ENCODE data around the gene UQCC2. TPM values are rescaled to one million over a fixed set of nuclear protein-coding genes. Genes with fewer than 3 reads are reported as not detected.

The UQCC2 gene
- total RNA-seq, 1 experiment from 2014 or later, result 71.2 TPM

DNA sequence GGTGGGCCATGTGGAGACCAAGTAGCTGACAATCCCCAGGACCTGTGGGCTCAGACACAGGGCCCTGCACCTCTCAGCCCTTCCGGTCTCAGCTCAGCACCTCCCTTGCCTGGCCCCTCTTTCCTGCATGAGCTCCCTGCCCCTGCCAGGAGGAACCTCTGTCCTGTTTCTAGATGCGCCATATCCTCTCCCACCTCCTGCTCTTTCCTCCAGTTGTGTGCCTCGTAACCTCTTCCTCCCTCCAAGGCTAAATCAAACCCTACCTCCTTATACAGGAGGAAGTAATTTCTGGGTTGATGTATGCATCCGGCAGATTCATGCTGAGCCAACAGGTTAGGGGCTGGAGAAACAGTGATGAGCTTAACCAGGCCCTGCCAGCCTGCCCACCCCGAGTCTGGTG, 59.5 kb downstream of the UQCC2 start:
- H3K27ac ChIP-seq, result no peak overlapping the region
- H3F3A ChIP-seq (ENCODE audit: insufficient read depth, low read depth), result peaks cover 21% of the 10 kb centered on the region
- H3K79me2 ChIP-seq (ENCODE audit: low read depth), result peaks cover 17% of the 10 kb centered on the region
- ChIA-PET CTCF (no interaction called here), POLR2A (ENCODE audit: unreplicated experiment) (interaction anchor here (0.6 kb wide), 1 partner anchor 956 kb away, joined by 9 read pairs; no protein-coding TSS in a partner anchor)
- DNase-seq, result no peak
- no peak overlapping the region for H3K4me2 ChIP-seq
- no peak for TF ChIP-seq EZH2 (IDR thresholded peaks at IDR 0.05; ENCODE audit: low read depth)
- TF ChIP-seq CTCF (conservative IDR thresholded peaks at IDR 0.05), result no peak
- H3K9me3 ChIP-seq (ENCODE audit: insufficient read depth, low read depth), result no peaks in the 10 kb centered on the region
- H3K4me3 ChIP-seq, result no peak overlapping the region
- no TSS peak for BruUV-seq (replicated peaks)
- peaks cover 27% of the 10 kb centered on the region for H4K20me1 ChIP-seq (ENCODE audit: insufficient read depth)
- H3K27me3 ChIP-seq (ENCODE audit: insufficient read depth, low read depth), result no peaks in the 10 kb centered on the region
- H3K4me1 ChIP-seq (replicated peaks; ENCODE audit: insufficient read depth), result no peaks in the 10 kb centered on the region
- no peak overlapping the region for H2AFZ ChIP-seq
- intact Hi-C loops (cut with micrococcal nuclease; ENCODE audit: unreplicated experiment), result no loop called here
- peaks cover 4% of the 10 kb centered on the region; the same call in 1 of the 2 replicates for H3K36me3 ChIP-seq (ENCODE audit: low read depth)
- H3K9me2 ChIP-seq (ENCODE audit: insufficient read depth), result no peaks in the 10 kb centered on the region

GRCh38 chr6:33651403-33651802, 60.1 kb downstream of the UQCC2 start:
- DNase-seq, result no peak
- no peak overlapping the region for H2AFZ ChIP-seq
- H3K27ac ChIP-seq, result no peak overlapping the region
- H4K20me1 ChIP-seq (ENCODE audit: insufficient read depth), result peaks cover 30% of the 10 kb centered on the region
- intact Hi-C loops (cut with micrococcal nuclease; ENCODE audit: unreplicated experiment), result no loop called here
- H3K27me3 ChIP-seq (ENCODE audit: insufficient read depth, low read depth), result no peaks in the 10 kb centered on the region
- no peak overlapping the region for H3K4me2 ChIP-seq
- CTCF ChIA-PET, result no interaction called here
- no peaks in the 10 kb centered on the region for H3K9me3 ChIP-seq (ENCODE audit: insufficient read depth, low read depth)
- H3F3A ChIP-seq (ENCODE audit: insufficient read depth, low read depth), result peaks cover 15% of the 10 kb centered on the region; the same call in 1 of the 2 replicates
- no peak for TF ChIP-seq CTCF (conservative IDR thresholded peaks at IDR 0.05)
- TF ChIP-seq EZH2 (IDR thresholded peaks at IDR 0.05; ENCODE audit: low read depth), result no peak
- POLR2A ChIA-PET (ENCODE audit: unreplicated experiment), result interaction anchor here (0.6 kb wide), 2 partner anchors 72 to 957 kb away, joined by 9 to 10 read pairs; partner anchors contain the start of gene BAK1
- H3K79me2 ChIP-seq (ENCODE audit: low read depth), result peaks cover 17% of the 10 kb centered on the region
- H3K36me3 ChIP-seq (ENCODE audit: low read depth), result peaks cover 4% of the 10 kb centered on the region; the same call in 1 of the 2 replicates
- H3K9me2 ChIP-seq (ENCODE audit: insufficient read depth), result no peaks in the 10 kb centered on the region
- H3K4me1 ChIP-seq (replicated peaks; ENCODE audit: insufficient read depth), result no peaks in the 10 kb centered on the region
- BruUV-seq (replicated peaks), result no TSS peak
- no peak overlapping the region for H3K4me3 ChIP-seq

Small RNA genes lying within 50 kb of the gene (microRNA-seq; reads per million reads assigned to microRNA genes)
- gene MIR3934 (ENCODE audit: borderline number of aligned reads, borderline replicate concordance), result 8.8 reads per million, percentile 13 among the genes with 10 or more reads in this experiment

Other genes starting within 250 kb of the UQCC2 start
- 24.6 and 28.4 TPM in 2 replicates for gene BAK1, start 131.4 kb downstream of the UQCC2 start, total RNA-seq (2021)
- gene ITPR3, start 90.4 kb downstream of the UQCC2 start, total RNA-seq (2021), result 78.3 and 86.9 TPM in 2 replicates
- gene IP6K3, start 35.2 kb upstream of the UQCC2 start, total RNA-seq (2021), result not detected in 2 replicates
- 65.9 and 66.5 TPM in 2 replicates for gene LEMD2, start 77.4 kb upstream of the UQCC2 start, total RNA-seq (2021)
- gene MLN, start 92.3 kb upstream of the UQCC2 start, total RNA-seq (2021), result not detected in 2 replicates

All from PC-9 (cell line).